Activated T-helper 1 cell treated with anti-CD3 and anti-CD28 coated beads, Interleukin-12 subunit alpha, Interleukin-12 subunit beta, Interleukin-2, Interleukin-4 antibody, amounts not matched to agents 30 ng/mL and 10 ng/mL and 1 ng/mL, durations not matched to agents 14 hours and 24 hours and 36 hours (primary cell): ENCODE results near the gene MAMLD1. TPM values are rescaled to one million over a fixed set of nuclear protein-coding genes. Genes with fewer than 3 reads are reported as not detected.

Experiments
- DNase-seq: peaks from one replicate; pipeline ENCODE4 v3.0.0; 2021; ENCODE audit warnings: low spot score
- H3K27ac Mint-ChIP-seq: one replicate; pipeline ENCODE4 v1.8.0; 2021; ENCODE audit warnings: mild to moderate bottlenecking, mixed read lengths
- H3K27me3 Mint-ChIP-seq: one replicate; pipeline ENCODE4 v1.8.0; 2022; ENCODE audit warnings: mild to moderate bottlenecking, moderate library complexity, mixed read lengths; ENCODE audit not compliant: insufficient read depth
- H3K36me3 Mint-ChIP-seq: one replicate; pipeline ENCODE4 v1.8.0; 2021; ENCODE audit warnings: low read depth, mixed read lengths
- H3K4me1 Mint-ChIP-seq: one replicate; pipeline ENCODE4 v1.8.0; 2021; ENCODE audit warnings: low read depth, mixed read lengths
- H3K4me3 Mint-ChIP-seq: one replicate; pipeline ENCODE4 v1.8.0; 2021; ENCODE audit warnings: mild to moderate bottlenecking, moderate library complexity, mixed read lengths
- H3K9me3 Mint-ChIP-seq: one replicate; pipeline ENCODE4 v1.8.0; 2021; ENCODE audit warnings: mixed read lengths
- intact Hi-C: fragments of 100-400 bp; cut with micrococcal nuclease; formaldehyde crosslinking; loops from one replicate; pipeline ENCODE4 v1.15.1; 2024
- total RNA-seq: library from RNA; stranded (reverse); gene quantifications from 2 replicates; pipeline ENCODE4 v1.2.3, GENCODE V29; 2022

MAMLD1 gene
- total RNA-seq, 1 donor from 2014 or later, result 19.2 TPM

- no peak overlapping the region for H3K27ac Mint-ChIP-seq
- no peaks in the 10 kb centered on the region for H3K36me3 Mint-ChIP-seq
- H3K27me3 Mint-ChIP-seq, result no peaks in the 10 kb centered on the region
- H3K9me3 Mint-ChIP-seq, result no peaks in the 10 kb centered on the region
- H3K4me3 Mint-ChIP-seq, result no peak overlapping the region
- H3K4me1 Mint-ChIP-seq, result peaks cover 11% of the 10 kb centered on the region
- no peak for DNase-seq
- intact Hi-C loops, result no loop called here
Measured at GRCh38 chrX:150504397-150505182, 141.5 kb downstream of the MAMLD1 start.

- peaks cover 11% of the 10 kb centered on the region for H3K4me1 Mint-ChIP-seq
- H3K9me3 Mint-ChIP-seq, result no peaks in the 10 kb centered on the region
- peaks cover 2% of the 10 kb centered on the region for H3K36me3 Mint-ChIP-seq
- H3K27me3 Mint-ChIP-seq, result no peaks in the 10 kb centered on the region
- DNase-seq, result no peak
- H3K27ac Mint-ChIP-seq, result peak overlapping the region; percentile 29
- intact Hi-C loops, result no loop called here
- H3K4me3 Mint-ChIP-seq, result no peak overlapping the region
Measured at GRCh38 chrX:150506020-150506419, 142.9 kb downstream of the MAMLD1 start.

GRCh38 chrX:150506486-150506885, 143.4 kb downstream of the MAMLD1 start:
- DNase-seq, result no peak
- no peaks in the 10 kb centered on the region for H3K27me3 Mint-ChIP-seq
- H3K9me3 Mint-ChIP-seq, result no peaks in the 10 kb centered on the region
- intact Hi-C loops, result no loop called here
- H3K27ac Mint-ChIP-seq, result peak overlapping the region; percentile 29
- H3K36me3 Mint-ChIP-seq, result peaks cover 6% of the 10 kb centered on the region
- peaks cover 11% of the 10 kb centered on the region for H3K4me1 Mint-ChIP-seq
- no peak overlapping the region for H3K4me3 Mint-ChIP-seq

GRCh38 chrX:150507251-150507856, 144.2 kb downstream of the MAMLD1 start:
- DNase-seq, result no peak
- Mint-ChIP-seq H3K27me3 (no peaks in the 10 kb centered on the region), H3K4me1 (peaks cover 11% of the 10 kb centered on the region), H3K36me3 (peaks cover 7% of the 10 kb centered on the region), H3K9me3 (no peaks in the 10 kb centered on the region), H3K27ac (no peak overlapping the region), H3K4me3 (no peak overlapping the region)
- intact Hi-C loops, result no loop called here

- H3K36me3 Mint-ChIP-seq, result peaks cover 7% of the 10 kb centered on the region
- no peaks in the 10 kb centered on the region for H3K27me3 Mint-ChIP-seq
- no peak overlapping the region for H3K4me3 Mint-ChIP-seq
- H3K4me1 Mint-ChIP-seq, result peaks cover 11% of the 10 kb centered on the region
- H3K27ac Mint-ChIP-seq, result no peak overlapping the region
- H3K9me3 Mint-ChIP-seq, result no peaks in the 10 kb centered on the region
- intact Hi-C loops, result no loop called here
- no peak for DNase-seq
Measured at GRCh38 chrX:150508018-150508417, 144.9 kb downstream of the MAMLD1 start.

- Mint-ChIP-seq H3K27ac (no peak overlapping the region), H3K9me3 (no peaks in the 10 kb centered on the region), H3K27me3 (no peaks in the 10 kb centered on the region), H3K36me3 (peaks cover 7% of the 10 kb centered on the region), H3K4me1 (peaks cover 11% of the 10 kb centered on the region), H3K4me3 (no peak overlapping the region)
- DNase-seq, result no peak
- intact Hi-C loops, result no loop called here
Measured at GRCh38 chrX:150508451-150509367, 145.6 kb downstream of the MAMLD1 start.

GRCh38 chrX:150509703-150510102, 146.6 kb downstream of the MAMLD1 start:
- no peaks in the 10 kb centered on the region for H3K9me3 Mint-ChIP-seq
- no peak for DNase-seq
- intact Hi-C loops, result no loop called here
- no peak overlapping the region for H3K4me3 Mint-ChIP-seq
- H3K4me1 Mint-ChIP-seq, result peaks cover 11% of the 10 kb centered on the region
- no peaks in the 10 kb centered on the region for H3K27me3 Mint-ChIP-seq
- H3K27ac Mint-ChIP-seq, result no peak overlapping the region
- peaks cover 7% of the 10 kb centered on the region for H3K36me3 Mint-ChIP-seq

- Mint-ChIP-seq H3K4me1 (no peaks in the 10 kb centered on the region), H3K36me3 (peaks cover 7% of the 10 kb centered on the region), H3K27ac (no peak overlapping the region), H3K4me3 (no peak overlapping the region), H3K9me3 (no peaks in the 10 kb centered on the region), H3K27me3 (peaks cover 2% of the 10 kb centered on the region)
- intact Hi-C loops, result no loop called here
- DNase-seq, result no peak
Measured at GRCh38 chrX:150512461-150512901, 149.4 kb downstream of the MAMLD1 start.

- no peaks in the 10 kb centered on the region for H3K4me1 Mint-ChIP-seq
- peaks cover 7% of the 10 kb centered on the region for H3K36me3 Mint-ChIP-seq
- intact Hi-C loops, result no loop called here
- H3K9me3 Mint-ChIP-seq, result no peaks in the 10 kb centered on the region
- DNase-seq, result no peak
- H3K27me3 Mint-ChIP-seq, result peaks cover 2% of the 10 kb centered on the region
- H3K4me3 Mint-ChIP-seq, result no peak overlapping the region
- no peak overlapping the region for H3K27ac Mint-ChIP-seq
Measured at GRCh38 chrX:150513544-150513943, 150.4 kb downstream of the MAMLD1 start.

- Mint-ChIP-seq H3K4me3 (no peak overlapping the region), H3K36me3 (peaks cover 7% of the 10 kb centered on the region), H3K9me3 (no peaks in the 10 kb centered on the region), H3K27ac (no peak overlapping the region), H3K27me3 (peaks cover 2% of the 10 kb centered on the region), H3K4me1 (no peaks in the 10 kb centered on the region)
- intact Hi-C loops, result no loop called here
- no peak for DNase-seq
Measured at GRCh38 chrX:150514462-150514861, 151.3 kb downstream of the MAMLD1 start.

GRCh38 chrX:150515801-150516200, 152.7 kb downstream of the MAMLD1 start:
- Mint-ChIP-seq H3K9me3 (no peaks in the 10 kb centered on the region), H3K27ac (no peak overlapping the region), H3K4me3 (no peak overlapping the region), H3K4me1 (no peaks in the 10 kb centered on the region), H3K36me3 (peaks cover 5% of the 10 kb centered on the region), H3K27me3 (peaks cover 2% of the 10 kb centered on the region)
- no peak for DNase-seq
- intact Hi-C loops, result no loop called here

- no peak for DNase-seq
- Mint-ChIP-seq H3K4me1 (no peaks in the 10 kb centered on the region), H3K9me3 (no peaks in the 10 kb centered on the region), H3K36me3 (no peaks in the 10 kb centered on the region), H3K27me3 (peaks cover 2% of the 10 kb centered on the region), H3K4me3 (no peak overlapping the region), H3K27ac (no peak overlapping the region)
- intact Hi-C loops, result no loop called here
Measured at GRCh38 chrX:150517303-150517910, 154.3 kb downstream of the MAMLD1 start.
